B cell (primary cell): ENCODE measurements around the gene ARHGEF6. TPM values are rescaled to one million over a fixed set of nuclear protein-coding genes. Genes with fewer than 3 reads are reported as not detected.

Experiments
- ATAC-seq: fragments of 200-7000 bp; cut with Tn5 transposase; one replicate; pipeline ENCODE4 v1.10.0; 2021; ENCODE audit warnings: low read depth, mild to moderate bottlenecking, moderate number of reproducible peaks, moderate library complexity
- CTCF ChIA-PET: fragments of 350-600 bp; sonication (Branson Sonifier 250); formaldehyde crosslinking; loops from one replicate; lab custom pipeline; 2021; ENCODE audit warnings: antibody characterized with exemption, inconsistent platforms; lab: Charles Lee
- POLR2A ChIA-PET: fragments of 350-600 bp; sonication (Branson Sonifier 250); formaldehyde crosslinking; loops from one replicate; lab custom pipeline; 2021; ENCODE audit warnings: antibody characterized with exemption; lab: Charles Lee
- DNase-seq: peaks from one replicate; pipeline ENCODE4 v3.0.0; 2013
- H2AFZ ChIP-seq: 2 replicates; pipeline ENCODE4 v1.6.1; 2012; ENCODE audit warnings: mild to moderate bottlenecking, low read depth, low read length; ENCODE audit not compliant: insufficient read depth, poor library complexity, severe bottlenecking
- H3K27ac ChIP-seq, 2 donors: 1 replicate in 1 of 2; 2 replicates in 1 of 2; pipeline ENCODE4 v1.5.1; 2012 to 2013; ENCODE audit warnings: low read length in 2 of 2, mild to moderate bottlenecking in 2 of 2, moderate library complexity in 1 of 2
- H3K27me3 ChIP-seq, 4 experiments: fragments of 200-600 bp in 1 of 4; sonication (generic) in 1 of 4; replicated peaks in 1 of 4; 1 replicate in 2 of 4; 2 replicates in 2 of 4; pipeline versions ENCODE4 v1.6.1 to v1.7.0; 2013 to 2016; ENCODE audit warnings: low read length in 3 of 4, mild to moderate bottlenecking in 2 of 4, mixed read lengths in 1 of 4, moderate library complexity in 1 of 4; ENCODE audit not compliant: insufficient read depth in 4 of 4, control insufficient read depth in 3 of 4; ENCODE audit errors: control extremely low read depth in 1 of 4
- H3K36me3 ChIP-seq, 2 experiments: replicated peaks in 1 of 2; 1 replicate in 1 of 2; 2 replicates in 1 of 2; pipeline versions ENCODE4 v1.6.1 to v1.7.1; 2013; ENCODE audit warnings: low read length in 1 of 2; ENCODE audit not compliant: insufficient read depth in 2 of 2, control insufficient read depth in 1 of 2; ENCODE audit errors: control extremely low read depth in 1 of 2, extremely low read depth in 1 of 2
- H3K4me1 ChIP-seq, 2 donors: fragments of 200-600 bp in 1 of 2; sonication (generic) in 1 of 2; 1 replicate in 1 of 2; 2 replicates in 1 of 2; pipeline versions ENCODE4 v1.5.1 to v1.6.1; 2013 to 2017; ENCODE audit warnings: low read length in 2 of 2; ENCODE audit not compliant: control insufficient read depth in 2 of 2, insufficient read depth in 2 of 2
- H3K4me2 ChIP-seq: replicated peaks from 2 replicates; pipeline ENCODE3; 2012; ENCODE audit warnings: mild to moderate bottlenecking, low read depth, low read length; ENCODE audit not compliant: poor library complexity, severe bottlenecking
- H3K4me3 ChIP-seq, 5 experiments: fragments of 200-600 bp in 1 of 5; sonication (generic) in 1 of 5; 1 replicate in 3 of 5; 2 replicates in 2 of 5; pipeline versions ENCODE4 v1.5.1 to v1.7.0; 2011 to 2016; ENCODE audit warnings: low read length in 4 of 5, mild to moderate bottlenecking in 4 of 5, low read depth in 2 of 5, control low read depth in 1 of 5, moderate library complexity in 1 of 5; ENCODE audit not compliant: insufficient read depth in 1 of 5; ENCODE audit errors: control extremely low read depth in 1 of 5, extremely low read depth in 1 of 5
- H3K79me2 ChIP-seq: fragments of 200-600 bp; sonication (generic); one replicate; pipeline ENCODE4 v1.6.0; 2016; ENCODE audit warnings: low read length; ENCODE audit not compliant: control insufficient read depth, insufficient read depth
- H3K9ac ChIP-seq: fragments of 200-600 bp; sonication (generic); 2 replicates; pipeline ENCODE4 v1.6.1; 2017; ENCODE audit warnings: mild to moderate bottlenecking, low read length, moderate library complexity
- H3K9me3 ChIP-seq, 3 donors: one replicate each; pipeline versions ENCODE4 v1.6.1 to v1.7.1; 2013; ENCODE audit warnings: low read length in 2 of 3; ENCODE audit not compliant: control insufficient read depth in 2 of 3, insufficient read depth in 1 of 3; ENCODE audit errors: control extremely low read depth in 1 of 3
- H4K20me1 ChIP-seq: 2 replicates; pipeline ENCODE4 v1.6.0; 2012; ENCODE audit warnings: mild to moderate bottlenecking, low read length; ENCODE audit not compliant: insufficient read depth, control insufficient read depth, poor library complexity, severe bottlenecking
- H3K27ac Mint-ChIP-seq: one replicate; pipeline ENCODE4 v1.8.0; 2021; ENCODE audit warnings: mixed read lengths
- H3K27me3 Mint-ChIP-seq: one replicate; pipeline ENCODE4 v1.8.0; 2021; ENCODE audit warnings: mixed read lengths
- H3K4me1 Mint-ChIP-seq: one replicate; pipeline ENCODE4 v1.8.0; 2021; ENCODE audit warnings: mixed read lengths
- H3K4me3 Mint-ChIP-seq: one replicate; pipeline ENCODE4 v1.8.0; 2021; ENCODE audit warnings: mixed read lengths
- H3K9me3 Mint-ChIP-seq: one replicate; pipeline ENCODE4 v1.8.0; 2022; ENCODE audit warnings: mixed read lengths; ENCODE audit not compliant: insufficient read depth
- EZH2 ChIP-seq: IDR thresholded peaks from 2 replicates; pipeline ENCODE4 v1.6.1; 2012; ENCODE audit warnings: borderline replicate concordance, low read depth, mild to moderate bottlenecking, moderate library complexity, low read length; ENCODE audit not compliant: insufficient read depth, poor library complexity, severe bottlenecking
- WGBS: methylation state at CpG from one replicate; pipeline ENCODE4 v1.1.5; 2013; ENCODE audit warnings: missing lambda C conversion rate; ENCODE audit not compliant: insufficient coverage; 5-methylcytosine and 5-hydroxymethylcytosine counted together
- intact Hi-C: fragments of 100-400 bp; cut with micrococcal nuclease; formaldehyde crosslinking; loops from one replicate; pipeline ENCODE4 v1.10.0; 2022
- polyA plus RNA-seq: library from polyadenylated mRNA; depleted of rRNA; stranded (reverse); fragments of >200 nt; gene quantifications from 2 replicates; pipeline ENCODE4 v1.2.3, GENCODE V29; 2012
- total RNA-seq, 2 donors: library from RNA; stranded (reverse); fragments of 120-200 nt in 1 of 2; gene quantifications; 1 replicate in 1 of 2; 2 replicates in 1 of 2; pipeline versions ENCODE4 v1.2.3 to v1.2.4, GENCODE V29; 2013 to 2022
- TF ChIP-seq, protein P1 (sequence below): fragments of 200-600 bp; IDR thresholded peaks from one replicate; pipeline ENCODE4 v1.8.0; 2022; ENCODE audit warnings: antibody characterized with exemption, mild to moderate bottlenecking

Gene ARHGEF6
- total and polyA plus RNA-seq, 2 donors (not counting 1 experiment from before 2014, with no cell fraction given), result 29.6 to 43.4 TPM

GRCh38 chrX:136636121-136636520 lies 144.6 kb downstream of the ARHGEF6 start:
- CTCF ChIA-PET, result no interaction called here
- Mint-ChIP-seq H3K27me3 (no peaks in the 10 kb centered on the region), H3K27ac (no peak overlapping the region), H3K4me3 (no peak overlapping the region), H3K4me1 (peaks cover 12% of the 10 kb centered on the region), H3K9me3 (no peaks in the 10 kb centered on the region)
- Histone ChIP-seq H3K4me3 (no peak overlapping the region), H3K9ac (no peak overlapping the region), H2AFZ (no peak overlapping the region), H3K4me2 (no peak overlapping the region), H3K27ac (no peak overlapping the region), H3K36me3 (no peaks in the 10 kb centered on the region), H3K9me3 (no peaks in the 10 kb centered on the region), H3K27me3 (no peaks in the 10 kb centered on the region), H3K79me2 (no peaks in the 10 kb centered on the region), H4K20me1 (no peaks in the 10 kb centered on the region), H3K4me1 (peaks cover 0 to 8% of the 10 kb centered on the region in 2 donors)
- no CpG with 5 or more reads among the region's 3 CpGs for WGBS
- DNase-seq, result no peak
- intact Hi-C loops, result no loop called here
- POLR2A ChIA-PET, result no interaction called here
- no peak for TF ChIP-seq EZH2
- TF ChIP-seq, protein P1, sequence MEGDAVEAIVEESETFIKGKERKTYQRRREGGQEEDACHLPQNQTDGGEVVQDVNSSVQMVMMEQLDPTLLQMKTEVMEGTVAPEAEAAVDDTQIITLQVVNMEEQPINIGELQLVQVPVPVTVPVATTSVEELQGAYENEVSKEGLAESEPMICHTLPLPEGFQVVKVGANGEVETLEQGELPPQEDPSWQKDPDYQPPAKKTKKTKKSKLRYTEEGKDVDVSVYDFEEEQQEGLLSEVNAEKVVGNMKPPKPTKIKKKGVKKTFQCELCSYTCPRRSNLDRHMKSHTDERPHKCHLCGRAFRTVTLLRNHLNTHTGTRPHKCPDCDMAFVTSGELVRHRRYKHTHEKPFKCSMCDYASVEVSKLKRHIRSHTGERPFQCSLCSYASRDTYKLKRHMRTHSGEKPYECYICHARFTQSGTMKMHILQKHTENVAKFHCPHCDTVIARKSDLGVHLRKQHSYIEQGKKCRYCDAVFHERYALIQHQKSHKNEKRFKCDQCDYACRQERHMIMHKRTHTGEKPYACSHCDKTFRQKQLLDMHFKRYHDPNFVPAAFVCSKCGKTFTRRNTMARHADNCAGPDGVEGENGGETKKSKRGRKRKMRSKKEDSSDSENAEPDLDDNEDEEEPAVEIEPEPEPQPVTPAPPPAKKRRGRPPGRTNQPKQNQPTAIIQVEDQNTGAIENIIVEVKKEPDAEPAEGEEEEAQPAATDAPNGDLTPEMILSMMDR, result no peak
- no peak for ATAC-seq

GRCh38 chrX:136635235-136635634 lies 145.5 kb downstream of the ARHGEF6 start:
- intact Hi-C loops, result no loop called here
- H3K4me1 ChIP-seq, result peaks cover 0 to 8% of the 10 kb centered on the region in 2 donors
- DNase-seq, result no peak

More at GRCh38 chrX:136635235-136635634, 145.5 kb downstream of the ARHGEF6 start:
- POLR2A ChIA-PET, result no interaction called here
- Histone ChIP-seq H3K27me3 (no peaks in the 10 kb centered on the region), H3K27ac (no peak overlapping the region), H3K36me3 (no peaks in the 10 kb centered on the region), H3K9ac (no peak overlapping the region), H3K9me3 (no peaks in the 10 kb centered on the region), H3K79me2 (no peaks in the 10 kb centered on the region), H3K4me2 (no peak overlapping the region), H4K20me1 (no peaks in the 10 kb centered on the region), H3K4me3 (no peak overlapping the region), H2AFZ (no peak overlapping the region)
- Mint-ChIP-seq H3K4me3 (no peak overlapping the region), H3K4me1 (peaks cover 12% of the 10 kb centered on the region), H3K27me3 (no peaks in the 10 kb centered on the region), H3K9me3 (no peaks in the 10 kb centered on the region), H3K27ac (no peak overlapping the region)
- no peak for ATAC-seq
- CTCF ChIA-PET, result no interaction called here
- TF ChIP-seq, protein P1, result no peak
- no peak for TF ChIP-seq EZH2
- WGBS, result 76% methylated on average over 3 of the region's 6 CpGs
